HEK293 (cell line): ENCODE data around the gene HES7.

Experiments used
- BCL11B ChIP-seq: fragments of 450-650 bp; formaldehyde crosslinking; IDR thresholded peaks from 2 replicates; pipeline ENCODE4 v1.5.1; 2016; ENCODE audit warnings: low read depth, missing biosample characterization, missing genetic modification characterization
- EGR2 ChIP-seq: fragments of 450-650 bp; formaldehyde crosslinking; IDR thresholded peaks from 2 replicates; pipeline ENCODE4 v1.5.1; 2016; ENCODE audit warnings: low read depth, missing biosample characterization, missing genetic modification characterization
- PBX3 ChIP-seq: sonication (generic); formaldehyde crosslinking; IDR thresholded peaks from 2 replicates; pipeline ENCODE4 v1.8.1; 2022; ENCODE audit warnings: mild to moderate bottlenecking, moderate library complexity, missing genetic modification reagents
- PRDM10 ChIP-seq: fragments of 450-650 bp; formaldehyde crosslinking; IDR thresholded peaks from 2 replicates; pipeline ENCODE4 v1.5.1; 2016; ENCODE audit warnings: missing biosample characterization, missing genetic modification characterization
- REPIN1 ChIP-seq: fragments of 450-650 bp; formaldehyde crosslinking; IDR thresholded peaks from 2 replicates; pipeline ENCODE4 v1.5.1; 2017; ENCODE audit warnings: missing biosample characterization, missing genetic modification characterization, low read depth
- ZFP37 ChIP-seq: fragments of 450-650 bp; formaldehyde crosslinking; IDR thresholded peaks from 2 replicates; pipeline ENCODE4 v1.5.1; 2016; ENCODE audit warnings: missing biosample characterization, missing genetic modification characterization
- ZNF311 ChIP-seq: fragments of 450-650 bp; formaldehyde crosslinking; IDR thresholded peaks from 2 replicates; pipeline ENCODE4 v1.5.1; 2017; ENCODE audit warnings: missing biosample characterization, missing genetic modification characterization, borderline replicate concordance
- ZNF645 ChIP-seq: fragments of 450-650 bp; formaldehyde crosslinking; IDR thresholded peaks from 2 replicates; pipeline ENCODE4; 2016; ENCODE audit warnings: missing biosample characterization, missing genetic modification characterization
- ZNF660 ChIP-seq: fragments of 450-650 bp; IDR thresholded peaks from 2 replicates; pipeline ENCODE4 v1.5.1; 2018; ENCODE audit warnings: missing biosample characterization, mild to moderate bottlenecking, missing genetic modification characterization
- ZNF777 ChIP-seq: fragments of 450-650 bp; formaldehyde crosslinking; IDR thresholded peaks from 2 replicates; pipeline ENCODE4 v1.5.1; 2017; ENCODE audit warnings: missing biosample characterization, missing genetic modification characterization, borderline replicate concordance
- TF ChIP-seq, protein P1 (sequence below): fragments of 450-650 bp; formaldehyde crosslinking; IDR thresholded peaks from 2 replicates; pipeline ENCODE4 v1.5.1; 2016; ENCODE audit warnings: missing biosample characterization, missing genetic modification characterization
- TF ChIP-seq, protein P2 (sequence below): fragments of 450-650 bp; formaldehyde crosslinking; IDR thresholded peaks from 2 replicates; pipeline ENCODE4 v1.5.1; 2016; ENCODE audit warnings: missing biosample characterization, missing genetic modification characterization, low read depth

DNA sequence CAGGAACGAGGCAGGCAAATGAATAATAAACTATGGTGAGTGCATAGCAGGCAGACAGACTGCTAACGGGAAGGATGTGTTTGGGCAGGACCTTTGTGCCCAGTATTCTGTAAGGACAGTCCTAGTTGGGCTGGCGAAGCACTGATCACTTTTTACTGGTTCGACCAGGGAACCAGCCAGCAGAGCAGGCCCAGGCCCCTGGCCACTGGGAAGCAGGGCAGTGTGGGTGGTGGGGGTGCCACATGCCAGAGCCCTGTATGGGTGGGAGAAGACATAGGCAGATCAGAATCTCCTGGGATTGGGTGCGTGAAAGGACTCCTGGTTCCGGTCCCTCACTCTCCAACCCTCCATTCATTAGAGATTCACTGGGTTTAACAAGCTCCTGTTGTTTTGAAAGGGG lies 42.8 kb upstream of the HES7 start:
- TF ChIP-seq BCL11B (tag by site-specific recombination) (no peak), ZNF311 (tag by site-specific recombination) (no peak), ZFP37 (tag by site-specific recombination) (no peak), ZNF645 (tag by site-specific recombination) (no peak), PBX3 (CRISPR knock-in tag) (no peak), ZNF777 (tag by site-specific recombination) (no peak), EGR2 (no peak), ZNF660 (tag by site-specific recombination) (no peak), PRDM10 (no peak), REPIN1 (tag by site-specific recombination) (no peak)
- TF ChIP-seq, protein P1, sequence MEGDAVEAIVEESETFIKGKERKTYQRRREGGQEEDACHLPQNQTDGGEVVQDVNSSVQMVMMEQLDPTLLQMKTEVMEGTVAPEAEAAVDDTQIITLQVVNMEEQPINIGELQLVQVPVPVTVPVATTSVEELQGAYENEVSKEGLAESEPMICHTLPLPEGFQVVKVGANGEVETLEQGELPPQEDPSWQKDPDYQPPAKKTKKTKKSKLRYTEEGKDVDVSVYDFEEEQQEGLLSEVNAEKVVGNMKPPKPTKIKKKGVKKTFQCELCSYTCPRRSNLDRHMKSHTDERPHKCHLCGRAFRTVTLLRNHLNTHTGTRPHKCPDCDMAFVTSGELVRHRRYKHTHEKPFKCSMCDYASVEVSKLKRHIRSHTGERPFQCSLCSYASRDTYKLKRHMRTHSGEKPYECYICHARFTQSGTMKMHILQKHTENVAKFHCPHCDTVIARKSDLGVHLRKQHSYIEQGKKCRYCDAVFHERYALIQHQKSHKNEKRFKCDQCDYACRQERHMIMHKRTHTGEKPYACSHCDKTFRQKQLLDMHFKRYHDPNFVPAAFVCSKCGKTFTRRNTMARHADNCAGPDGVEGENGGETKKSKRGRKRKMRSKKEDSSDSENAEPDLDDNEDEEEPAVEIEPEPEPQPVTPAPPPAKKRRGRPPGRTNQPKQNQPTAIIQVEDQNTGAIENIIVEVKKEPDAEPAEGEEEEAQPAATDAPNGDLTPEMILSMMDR (tag by site-specific recombination), result no peak
- TF ChIP-seq, protein P2, sequence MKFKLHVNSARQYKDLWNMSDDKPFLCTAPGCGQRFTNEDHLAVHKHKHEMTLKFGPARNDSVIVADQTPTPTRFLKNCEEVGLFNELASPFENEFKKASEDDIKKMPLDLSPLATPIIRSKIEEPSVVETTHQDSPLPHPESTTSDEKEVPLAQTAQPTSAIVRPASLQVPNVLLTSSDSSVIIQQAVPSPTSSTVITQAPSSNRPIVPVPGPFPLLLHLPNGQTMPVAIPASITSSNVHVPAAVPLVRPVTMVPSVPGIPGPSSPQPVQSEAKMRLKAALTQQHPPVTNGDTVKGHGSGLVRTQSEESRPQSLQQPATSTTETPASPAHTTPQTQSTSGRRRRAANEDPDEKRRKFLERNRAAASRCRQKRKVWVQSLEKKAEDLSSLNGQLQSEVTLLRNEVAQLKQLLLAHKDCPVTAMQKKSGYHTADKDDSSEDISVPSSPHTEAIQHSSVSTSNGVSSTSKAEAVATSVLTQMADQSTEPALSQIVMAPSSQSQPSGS (tag by site-specific recombination), result no peak
